OCI-LY7 (cell line): Measurements from ENCODE around the gene OCRL.

Experiments used
- EZH2phosphoT487 ChIP-seq: fragments of 200-600 bp; sonication (generic); IDR thresholded peaks from 2 replicates; pipeline ENCODE4 v1.6.1; 2018; ENCODE audit warnings: low read depth, borderline replicate concordance, mild to moderate bottlenecking, mixed run types, antibody characterized with exemption, low read length, moderate library complexity, mixed read lengths
- TF ChIP-seq, protein P1 (sequence below): fragments of 200-600 bp; sonication (generic); conservative IDR thresholded peaks from 2 replicates; pipeline ENCODE4 v1.5.1; 2014; ENCODE audit warnings: mild to moderate bottlenecking, antibody characterized with exemption, low read length, moderate library complexity, mixed read lengths

DNA sequence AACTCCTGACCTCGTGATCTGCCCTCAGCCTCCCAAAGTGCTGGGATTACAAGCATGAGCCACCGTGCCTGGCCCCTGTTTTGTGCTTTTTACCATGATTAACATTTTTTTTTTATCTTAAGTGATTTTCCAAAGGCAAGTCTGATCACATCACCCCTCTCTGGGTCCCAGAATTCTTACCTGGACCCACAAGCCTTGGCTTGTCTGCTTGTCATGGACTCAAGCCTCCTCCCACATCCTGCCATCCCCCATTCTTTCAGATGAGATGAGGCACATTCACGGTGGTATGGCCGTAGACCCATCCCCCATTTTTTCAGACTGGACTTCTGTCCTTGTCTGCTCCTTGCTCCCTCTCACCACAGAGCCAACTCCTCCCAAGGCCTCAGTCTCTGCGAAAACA is 59.4 kb downstream of the OCRL start:
- TF ChIP-seq, protein P1, sequence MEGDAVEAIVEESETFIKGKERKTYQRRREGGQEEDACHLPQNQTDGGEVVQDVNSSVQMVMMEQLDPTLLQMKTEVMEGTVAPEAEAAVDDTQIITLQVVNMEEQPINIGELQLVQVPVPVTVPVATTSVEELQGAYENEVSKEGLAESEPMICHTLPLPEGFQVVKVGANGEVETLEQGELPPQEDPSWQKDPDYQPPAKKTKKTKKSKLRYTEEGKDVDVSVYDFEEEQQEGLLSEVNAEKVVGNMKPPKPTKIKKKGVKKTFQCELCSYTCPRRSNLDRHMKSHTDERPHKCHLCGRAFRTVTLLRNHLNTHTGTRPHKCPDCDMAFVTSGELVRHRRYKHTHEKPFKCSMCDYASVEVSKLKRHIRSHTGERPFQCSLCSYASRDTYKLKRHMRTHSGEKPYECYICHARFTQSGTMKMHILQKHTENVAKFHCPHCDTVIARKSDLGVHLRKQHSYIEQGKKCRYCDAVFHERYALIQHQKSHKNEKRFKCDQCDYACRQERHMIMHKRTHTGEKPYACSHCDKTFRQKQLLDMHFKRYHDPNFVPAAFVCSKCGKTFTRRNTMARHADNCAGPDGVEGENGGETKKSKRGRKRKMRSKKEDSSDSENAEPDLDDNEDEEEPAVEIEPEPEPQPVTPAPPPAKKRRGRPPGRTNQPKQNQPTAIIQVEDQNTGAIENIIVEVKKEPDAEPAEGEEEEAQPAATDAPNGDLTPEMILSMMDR = no peak
- TF ChIP-seq EZH2phosphoT487 = no peak
